ENCODE measurements around the gene ARPC5. TPM values are rescaled to one million over a fixed set of nuclear protein-coding genes. Genes with fewer than 3 reads are reported as not detected.

The ARPC5 gene
- total and polyA plus RNA-seq, 2 experiments from 2014 or later = 77.3 to 179 TPM

DNA sequence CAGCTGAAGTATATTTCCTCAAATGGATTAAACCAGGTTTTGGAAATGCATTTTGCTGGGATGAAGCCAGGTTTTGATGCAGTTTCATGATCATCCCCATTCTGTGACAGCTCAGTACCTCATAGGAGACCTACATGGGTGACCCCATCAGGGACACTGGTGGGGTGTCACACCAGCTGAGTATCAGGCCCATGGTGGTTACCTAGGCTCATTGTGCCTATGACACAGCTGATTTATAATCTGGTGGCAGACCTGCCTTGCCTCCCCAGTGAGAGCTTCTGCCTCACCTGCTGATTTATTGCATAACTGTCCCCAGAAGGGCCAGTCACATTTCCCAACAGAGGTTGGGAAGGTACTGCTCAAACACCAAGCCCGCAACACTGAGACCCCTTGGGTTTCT, 49.1 kb downstream of the ARPC5 start:
- H3K9me3 ChIP-seq (ENCODE audit: low read depth) = no peaks in the 10 kb centered on the region
- H3K36me3 ChIP-seq = no peaks in the 10 kb centered on the region
- H3K27me3 ChIP-seq = no peaks in the 10 kb centered on the region
- no peak overlapping the region for H3K4me3 ChIP-seq
- TF ChIP-seq CTCF (IDR thresholded peaks at IDR 0.05; ENCODE audit: low read depth, low read length) = no peak
- H3K27ac ChIP-seq = no peak overlapping the region
- no peak for DNase-seq (ENCODE audit: low read depth in 1 of 2, low spot score in 1 of 2)
- H3K4me1 ChIP-seq (ENCODE audit: low read depth) = no peaks in the 10 kb centered on the region

DNA sequence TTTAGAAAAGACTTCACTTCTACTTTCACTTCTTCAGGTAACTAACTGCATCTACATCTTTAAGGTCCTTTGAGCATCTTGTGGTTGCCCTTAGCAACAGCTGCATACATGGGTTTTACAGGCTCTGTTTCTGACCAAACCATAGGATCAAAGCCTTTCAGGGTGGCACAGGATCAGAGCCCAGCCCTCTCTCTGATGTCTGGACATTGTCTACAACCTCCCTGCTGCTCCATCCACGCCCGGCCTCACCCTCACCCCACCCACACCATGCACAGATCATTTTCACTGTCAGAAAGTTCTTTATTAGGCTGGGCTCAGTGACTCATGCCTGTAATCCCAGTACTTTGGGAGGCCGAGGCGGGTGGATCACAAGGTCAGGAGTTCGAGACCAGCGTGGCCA, 50.5 kb downstream of the ARPC5 start:
- no peaks in the 10 kb centered on the region for H3K27me3 ChIP-seq

GRCh38 chr1:183584147-183584546, 51.4 kb downstream of the ARPC5 start:
- no peaks in the 10 kb centered on the region for H3K27me3 ChIP-seq
- no peak for DNase-seq (ENCODE audit: low read depth in 1 of 2, low spot score in 1 of 2)
- peaks cover 5% of the 10 kb centered on the region for H3K4me1 ChIP-seq (ENCODE audit: low read depth)
- no peaks in the 10 kb centered on the region for H3K9me3 ChIP-seq (ENCODE audit: low read depth)
- no peak overlapping the region for H3K4me3 ChIP-seq
- H3K36me3 ChIP-seq = no peaks in the 10 kb centered on the region
- no peak for TF ChIP-seq CTCF (IDR thresholded peaks at IDR 0.05; ENCODE audit: low read depth, low read length)
- H3K27ac ChIP-seq = no peak overlapping the region

More for the DNA sequence above, 50.5 kb downstream of the ARPC5 start:
- no peaks in the 10 kb centered on the region for H3K9me3 ChIP-seq (ENCODE audit: low read depth)
- DNase-seq (ENCODE audit: low read depth in 1 of 2, low spot score in 1 of 2) = no peak
- no peak overlapping the region for H3K4me3 ChIP-seq
- H3K36me3 ChIP-seq = no peaks in the 10 kb centered on the region
- no peak overlapping the region for H3K27ac ChIP-seq
- peaks cover 4% of the 10 kb centered on the region for H3K4me1 ChIP-seq (ENCODE audit: low read depth)
- TF ChIP-seq CTCF (IDR thresholded peaks at IDR 0.05; ENCODE audit: low read depth, low read length) = no peak

DNA sequence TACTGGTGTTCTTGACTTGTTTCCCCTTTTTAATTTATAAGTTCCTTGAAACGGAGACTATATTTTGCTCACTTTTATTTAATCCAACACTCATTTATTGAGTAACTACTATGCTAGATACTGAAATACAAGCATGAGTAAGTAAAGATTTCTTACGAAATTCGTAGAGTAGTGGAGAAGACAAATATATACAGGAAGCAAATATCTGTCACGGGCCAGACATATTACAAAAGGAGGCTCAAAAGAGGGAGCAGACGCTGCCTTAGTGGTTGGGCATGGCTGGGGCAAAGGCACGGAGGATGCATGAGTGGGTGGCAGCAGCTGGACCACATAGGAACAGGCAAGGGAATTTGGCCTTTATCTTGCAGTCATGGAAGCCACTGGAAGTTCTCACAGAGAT, 52.1 kb downstream of the ARPC5 start:
- Histone ChIP-seq H3K4me1 (ENCODE audit: low read depth) (peaks cover 12% of the 10 kb centered on the region), H3K27me3 (no peaks in the 10 kb centered on the region), H3K4me3 (no peak overlapping the region), H3K27ac (no peak overlapping the region), H3K9me3 (ENCODE audit: low read depth) (no peaks in the 10 kb centered on the region), H3K36me3 (no peaks in the 10 kb centered on the region)
- TF ChIP-seq CTCF (IDR thresholded peaks at IDR 0.05; ENCODE audit: low read depth, low read length) = no peak
- peak in 1 of 2 donors; percentile 64 for DNase-seq (ENCODE audit: low read depth in 1 of 2, low spot score in 1 of 2)

DNA sequence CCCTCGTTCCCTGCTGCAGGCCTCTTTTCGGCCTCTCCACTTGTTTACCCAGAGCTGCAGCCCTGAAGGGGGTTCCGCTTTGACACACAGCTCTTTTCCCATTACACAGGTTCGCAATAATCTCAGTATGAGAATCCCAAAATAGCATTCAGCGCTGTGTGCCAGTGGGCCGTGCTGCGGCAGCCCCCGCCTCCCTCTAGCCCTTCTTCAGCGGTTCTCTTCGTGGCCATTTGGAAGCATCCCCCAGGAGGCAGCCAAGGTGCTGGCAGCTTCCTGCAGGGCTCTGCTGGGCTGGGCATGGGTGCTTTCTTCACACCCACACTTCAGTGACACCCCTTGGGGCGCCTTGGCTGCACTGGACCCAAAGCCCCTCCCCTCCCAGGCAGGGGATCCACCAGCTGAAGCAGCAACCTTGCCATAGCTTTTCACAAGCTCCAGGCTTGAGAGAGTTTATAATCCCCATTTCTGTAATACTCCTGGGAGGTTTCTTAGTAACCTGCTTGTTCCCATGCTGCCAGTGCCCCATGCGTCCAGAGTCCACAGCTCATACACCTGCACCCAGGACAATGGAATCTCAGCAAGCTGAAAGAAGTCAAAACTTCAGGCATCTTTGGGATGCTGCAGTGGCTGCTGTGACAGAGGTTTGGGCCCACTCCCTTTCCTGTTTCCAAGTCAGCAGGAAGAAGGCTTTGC, 53.4 kb downstream of the ARPC5 start:
- no peaks in the 10 kb centered on the region for H3K36me3 ChIP-seq
- DNase-seq (ENCODE audit: low read depth in 1 of 2, low spot score in 1 of 2) = no peak
- H3K27ac ChIP-seq = no peak overlapping the region
- TF ChIP-seq CTCF (IDR thresholded peaks at IDR 0.05; ENCODE audit: low read depth, low read length) = no peak
- H3K4me1 ChIP-seq (ENCODE audit: low read depth) = peaks cover 24% of the 10 kb centered on the region
- no peaks in the 10 kb centered on the region for H3K9me3 ChIP-seq (ENCODE audit: low read depth)
- no peaks in the 10 kb centered on the region for H3K27me3 ChIP-seq
- H3K4me3 ChIP-seq = no peak overlapping the region
